ENCODE data around the gene ACOX2. TPM values are rescaled to one million over a fixed set of nuclear protein-coding genes. Genes with fewer than 3 reads are reported as not detected.

ACOX2 gene
- total and polyA plus RNA-seq, 9 donors, result 6.8 to 57.7 (median 23.7) TPM

DNA sequence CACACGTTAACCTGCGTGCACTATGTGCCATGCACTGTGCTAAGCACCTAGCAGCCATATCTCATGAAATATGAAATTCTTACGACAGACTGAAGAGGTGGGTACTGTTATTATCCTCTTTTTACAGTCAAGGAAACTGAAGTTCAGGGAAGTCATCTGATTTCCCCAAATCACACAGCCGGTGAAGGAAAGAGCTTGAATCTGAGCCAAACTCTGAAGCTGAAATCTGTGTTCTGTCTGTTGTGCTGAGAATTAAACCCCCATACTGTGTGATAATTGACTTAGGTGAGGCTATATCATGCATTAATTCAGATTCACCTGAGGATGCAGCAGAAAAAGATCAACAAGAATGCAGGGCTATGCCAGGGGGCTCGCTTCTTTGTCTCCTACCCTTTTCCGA lies 39.7 kb upstream of the ACOX2 start:
- Histone ChIP-seq H3K36me3 (no peaks in the 10 kb centered on the region), H3K4me1 (ENCODE audit: insufficient read depth) (no peaks in the 10 kb centered on the region), H3K9me3 (no peaks in the 10 kb centered on the region), H3K4me3 (no peak overlapping the region), H3K27ac (no peak overlapping the region), H3K27me3 (no peaks in the 10 kb centered on the region)
- TF ChIP-seq, protein P1, sequence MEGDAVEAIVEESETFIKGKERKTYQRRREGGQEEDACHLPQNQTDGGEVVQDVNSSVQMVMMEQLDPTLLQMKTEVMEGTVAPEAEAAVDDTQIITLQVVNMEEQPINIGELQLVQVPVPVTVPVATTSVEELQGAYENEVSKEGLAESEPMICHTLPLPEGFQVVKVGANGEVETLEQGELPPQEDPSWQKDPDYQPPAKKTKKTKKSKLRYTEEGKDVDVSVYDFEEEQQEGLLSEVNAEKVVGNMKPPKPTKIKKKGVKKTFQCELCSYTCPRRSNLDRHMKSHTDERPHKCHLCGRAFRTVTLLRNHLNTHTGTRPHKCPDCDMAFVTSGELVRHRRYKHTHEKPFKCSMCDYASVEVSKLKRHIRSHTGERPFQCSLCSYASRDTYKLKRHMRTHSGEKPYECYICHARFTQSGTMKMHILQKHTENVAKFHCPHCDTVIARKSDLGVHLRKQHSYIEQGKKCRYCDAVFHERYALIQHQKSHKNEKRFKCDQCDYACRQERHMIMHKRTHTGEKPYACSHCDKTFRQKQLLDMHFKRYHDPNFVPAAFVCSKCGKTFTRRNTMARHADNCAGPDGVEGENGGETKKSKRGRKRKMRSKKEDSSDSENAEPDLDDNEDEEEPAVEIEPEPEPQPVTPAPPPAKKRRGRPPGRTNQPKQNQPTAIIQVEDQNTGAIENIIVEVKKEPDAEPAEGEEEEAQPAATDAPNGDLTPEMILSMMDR (IDR thresholded peaks at IDR 0.05), result no peak
- no peak for TF ChIP-seq EP300 (IDR thresholded peaks at IDR 0.05)
- no peak for TF ChIP-seq POLR2A (IDR thresholded peaks at IDR 0.05)
- WGBS, 3 donors, result 73 to 80% (median 76%) methylated on average over 6 of the region's 6 CpGs
- no peak for DNase-seq
- intact Hi-C loops (cut with DNase I), result no loop called here

DNA sequence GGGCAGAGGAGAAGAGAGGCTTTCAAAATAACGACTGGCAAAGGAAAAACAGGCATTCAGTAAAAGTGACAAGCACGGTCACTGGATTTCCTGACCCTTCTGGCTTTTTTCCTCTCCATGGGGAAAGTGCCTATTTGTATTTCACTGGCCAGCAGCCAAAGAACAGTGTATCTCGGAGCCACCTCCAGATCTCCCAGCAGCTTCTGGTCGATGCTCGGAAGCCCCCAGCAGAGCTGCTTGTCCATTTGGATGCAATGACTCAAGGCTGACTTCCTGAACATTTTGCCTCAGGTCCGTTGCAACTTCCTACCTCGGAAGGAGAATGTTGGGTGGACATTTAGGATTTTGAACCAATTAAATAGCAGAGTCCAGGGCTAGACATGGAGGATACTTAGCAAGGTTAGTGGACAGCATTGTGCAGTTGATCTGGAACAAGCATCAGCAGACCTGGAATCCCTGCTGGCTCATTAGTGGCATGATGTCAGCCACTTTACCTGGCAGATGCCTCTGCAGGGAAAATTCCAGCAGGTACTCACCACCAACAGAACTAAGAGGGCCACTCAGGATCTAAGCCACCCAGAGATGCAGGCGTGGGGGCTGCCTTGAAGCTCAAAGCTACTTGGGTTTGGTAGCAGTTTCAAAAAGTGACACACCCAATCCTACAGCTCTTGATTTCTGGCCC lies 39.1 kb upstream of the ACOX2 start:
- no peaks in the 10 kb centered on the region for H3K4me1 ChIP-seq (ENCODE audit: insufficient read depth)
- no peaks in the 10 kb centered on the region for H3K9me3 ChIP-seq
- H3K27ac ChIP-seq, result no peak overlapping the region
- DNase-seq, result no peak
- H3K36me3 ChIP-seq, result no peaks in the 10 kb centered on the region
- no peak overlapping the region for H3K4me3 ChIP-seq
- TF ChIP-seq, protein P1 (IDR thresholded peaks at IDR 0.05), result no peak
- TF ChIP-seq POLR2A (IDR thresholded peaks at IDR 0.05), result no peak
- TF ChIP-seq EP300 (IDR thresholded peaks at IDR 0.05), result no peak
- intact Hi-C loops (cut with DNase I), result no loop called here
- 51 to 58% (median 53%) methylated on average over 8 of the region's 8 CpGs for WGBS, 3 donors
- H3K27me3 ChIP-seq, result no peaks in the 10 kb centered on the region

DNA sequence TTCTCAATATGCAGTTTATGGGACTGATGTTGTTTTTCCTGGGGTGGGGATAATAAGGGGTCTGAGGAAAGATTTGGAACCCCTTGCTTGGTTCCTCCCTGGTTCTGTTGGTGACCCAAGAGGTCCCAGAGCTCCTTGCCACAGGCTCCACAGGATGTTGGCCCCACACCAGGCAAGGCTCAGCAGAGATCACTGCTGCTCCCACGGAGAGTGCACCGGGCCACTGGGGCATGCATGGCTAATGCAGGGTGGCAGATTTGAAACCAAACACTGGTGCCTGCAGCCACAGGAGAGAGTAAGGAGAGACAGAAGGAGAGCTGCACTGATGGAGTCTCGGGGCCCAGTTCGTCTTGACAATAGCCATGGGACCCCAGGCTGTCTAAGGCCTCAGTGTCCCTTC lies 37.7 kb upstream of the ACOX2 start:
- Histone ChIP-seq H3K27ac (no peak overlapping the region), H3K27me3 (no peaks in the 10 kb centered on the region), H3K9me3 (no peaks in the 10 kb centered on the region), H3K4me3 (no peak overlapping the region), H3K4me1 (ENCODE audit: insufficient read depth) (no peaks in the 10 kb centered on the region), H3K36me3 (no peaks in the 10 kb centered on the region)
- no peak for DNase-seq
- TF ChIP-seq, protein P1 (IDR thresholded peaks at IDR 0.05), result no peak
- 89 to 93% (median 90%) methylated on average over 4 of the region's 4 CpGs for WGBS, 3 donors
- intact Hi-C loops (cut with DNase I), result loop anchor here in 1 of 4 donors (5.0 kb wide), 1 partner anchor 58 kb away; no protein-coding TSS in a partner anchor

DNA sequence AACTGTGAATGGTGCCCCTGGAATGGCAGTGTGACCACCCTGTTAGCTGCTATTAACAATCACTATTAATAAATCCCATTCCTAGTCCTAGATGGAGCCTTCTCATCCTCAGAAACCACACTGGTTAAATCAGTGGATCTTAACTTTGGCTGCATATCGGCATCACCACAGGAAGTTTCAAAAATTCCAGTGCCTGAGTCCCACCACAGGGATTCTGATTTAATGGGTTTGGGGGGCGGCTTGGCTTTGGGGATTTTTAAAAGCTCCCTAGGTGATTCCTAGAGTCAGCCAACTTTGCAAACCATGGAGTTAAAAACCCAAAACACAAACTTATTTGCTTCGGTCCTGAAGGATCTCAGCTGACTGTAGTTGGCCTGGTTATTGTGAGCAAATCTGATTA lies 37.1 kb upstream of the ACOX2 start:
- no peak for DNase-seq
- Histone ChIP-seq H3K27ac (no peak overlapping the region), H3K36me3 (no peaks in the 10 kb centered on the region), H3K9me3 (no peaks in the 10 kb centered on the region), H3K4me3 (no peak overlapping the region), H3K27me3 (no peaks in the 10 kb centered on the region), H3K4me1 (ENCODE audit: insufficient read depth) (no peaks in the 10 kb centered on the region)
- intact Hi-C loops (cut with DNase I), result loop anchor here in 1 of 4 donors (5.0 kb wide), 1 partner anchor 58 kb away; no protein-coding TSS in a partner anchor
- TF ChIP-seq EP300 (IDR thresholded peaks at IDR 0.05) (no peak), POLR2A (IDR thresholded peaks at IDR 0.05) (no peak)
- TF ChIP-seq, protein P1 (IDR thresholded peaks at IDR 0.05), result no peak
- 70 to 86% (median 71%) methylated on average over 3 of the region's 3 CpGs for WGBS, 3 donors
